Esophagus squamous epithelium (tissue), 5 donors: Measurements from ENCODE around the gene EEF1G. TPM values are rescaled to one million over a fixed set of nuclear protein-coding genes. Genes with fewer than 3 reads are reported as not detected.

Experiments used
- DNase-seq: peaks from one replicate; lab custom pipeline; 2025; lab: John Stamatoyannopoulos, UW
- H3K27ac ChIP-seq, 4 donors: fragments of 200-600 bp; sonication (generic); one replicate each; pipeline ENCODE4 v1.5.1; 2016 to 2019; ENCODE audit warnings: mild to moderate bottlenecking in 1 of 4
- H3K27me3 ChIP-seq, 4 donors: fragments of 200-600 bp; sonication (generic); 1 replicate in 3 of 4; 2 replicates in 1 of 4; pipeline versions ENCODE4 v1.5.1 to v1.6.0; 2017 to 2021; ENCODE audit warnings: antibody characterized with exemption in 1 of 4
- H3K36me3 ChIP-seq, 3 donors: fragments of 200-600 bp; sonication (generic); one replicate each; pipeline ENCODE4 v1.5.1; 2016 to 2019
- H3K4me1 ChIP-seq, 3 donors: fragments of 200-600 bp; sonication (generic); one replicate each; pipeline ENCODE4 v1.5.1; 2017 to 2019
- H3K4me3 ChIP-seq, 4 donors: fragments of 200-600 bp; sonication (generic); 1 replicate in 3 of 4; 2 replicates in 1 of 4; pipeline ENCODE4 v1.5.1; 2016 to 2019; ENCODE audit warnings: mild to moderate bottlenecking in 2 of 4, moderate library complexity in 1 of 4
- H3K9me3 ChIP-seq, 3 donors: fragments of 200-600 bp; sonication (generic); one replicate each; pipeline ENCODE4 v1.5.1; 2016 to 2019
- POLR2A ChIP-seq, 4 donors: fragments of 450-650 bp; IDR thresholded peaks; one replicate each; pipeline ENCODE4 v1.6.1; 2017; ENCODE audit warnings: antibody characterized with exemption in 4 of 4, mild to moderate bottlenecking in 4 of 4, moderate library complexity in 3 of 4
- WGBS, 2 donors: methylation state at CpG; one replicate each; pipeline ENCODE4 v1.1.5; 2018; 5-methylcytosine and 5-hydroxymethylcytosine counted together
- intact Hi-C: fragments of 100-400 bp; cut with DNase I; formaldehyde crosslinking; loops from one replicate; pipeline ENCODE4 v1.15.0; 2022
- total RNA-seq, 4 donors: library from RNA; depleted of rRNA; stranded (reverse); fragments of >200 nt; gene quantifications; one replicate each; pipeline ENCODE4 v1.1.0, GENCODE V29; 2016
- TF ChIP-seq, protein P1 (sequence below), 6 experiments: fragments of 450-650 bp in 4 of 6; fragments of 200-600 bp in 2 of 6; sonication (generic) in 2 of 6; IDR thresholded peaks; one replicate each; pipeline ENCODE4 v1.5.1; 2016 to 2019; ENCODE audit warnings: antibody characterized with exemption in 6 of 6, mild to moderate bottlenecking in 4 of 6, moderate library complexity in 4 of 6
- donor health status: DM: yes; HTN: yes; CAD: no.

Gene EEF1G
- total RNA-seq, 4 donors from 2014 or later: 1,144 to 2,095 (median 1,685) TPM

- no peaks in the 10 kb centered on the region for H3K9me3 ChIP-seq
- H3K27ac ChIP-seq: peak overlapping the region; percentile 99 to 100 (median 100)
- H3K4me3 ChIP-seq: peak overlapping the region; percentile 88 to 100 (median 98)
- TF ChIP-seq POLR2A (IDR thresholded peaks at IDR 0.05): peak in 1 of 4 donors; percentile 21
- TF ChIP-seq, protein P1, sequence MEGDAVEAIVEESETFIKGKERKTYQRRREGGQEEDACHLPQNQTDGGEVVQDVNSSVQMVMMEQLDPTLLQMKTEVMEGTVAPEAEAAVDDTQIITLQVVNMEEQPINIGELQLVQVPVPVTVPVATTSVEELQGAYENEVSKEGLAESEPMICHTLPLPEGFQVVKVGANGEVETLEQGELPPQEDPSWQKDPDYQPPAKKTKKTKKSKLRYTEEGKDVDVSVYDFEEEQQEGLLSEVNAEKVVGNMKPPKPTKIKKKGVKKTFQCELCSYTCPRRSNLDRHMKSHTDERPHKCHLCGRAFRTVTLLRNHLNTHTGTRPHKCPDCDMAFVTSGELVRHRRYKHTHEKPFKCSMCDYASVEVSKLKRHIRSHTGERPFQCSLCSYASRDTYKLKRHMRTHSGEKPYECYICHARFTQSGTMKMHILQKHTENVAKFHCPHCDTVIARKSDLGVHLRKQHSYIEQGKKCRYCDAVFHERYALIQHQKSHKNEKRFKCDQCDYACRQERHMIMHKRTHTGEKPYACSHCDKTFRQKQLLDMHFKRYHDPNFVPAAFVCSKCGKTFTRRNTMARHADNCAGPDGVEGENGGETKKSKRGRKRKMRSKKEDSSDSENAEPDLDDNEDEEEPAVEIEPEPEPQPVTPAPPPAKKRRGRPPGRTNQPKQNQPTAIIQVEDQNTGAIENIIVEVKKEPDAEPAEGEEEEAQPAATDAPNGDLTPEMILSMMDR (IDR thresholded peaks at IDR 0.05): no peak
- intact Hi-C loops: loop anchor here (2.0 kb wide), 1 partner anchor 115 kb away; no protein-coding TSS in a partner anchor
- H3K4me1 ChIP-seq: peaks cover 53 to 82% (median 64%) of the 10 kb centered on the region in 3 donors
- peaks cover 0 to 14% (median 0%) of the 10 kb centered on the region in 3 donors for H3K36me3 ChIP-seq
- WGBS, 2 donors: 11 to 26% methylated on average over 4 of the region's 6 CpGs
- no peaks in the 10 kb centered on the region for H3K27me3 ChIP-seq
- no peak for DNase-seq
These were observed 31.5 kb downstream of the EEF1G start for GRCh38 chr11:62542111-62542745.

- peaks cover 2 to 26% (median 7%) of the 10 kb centered on the region in 3 donors for H3K36me3 ChIP-seq
- intact Hi-C loops: no loop called here
- TF ChIP-seq, protein P1 (IDR thresholded peaks at IDR 0.05): no peak
- no peak for TF ChIP-seq POLR2A (IDR thresholded peaks at IDR 0.05)
- H3K4me3 ChIP-seq: peak overlapping the region; percentile 2 to 100 (median 98)
- WGBS, 2 donors: 5 to 13% methylated on average over 6 to 10 of the region's 16 CpGs
- H3K27me3 ChIP-seq: no peaks in the 10 kb centered on the region
- DNase-seq: no peak
- H3K4me1 ChIP-seq: peaks cover 64 to 89% (median 64%) of the 10 kb centered on the region in 3 donors
- H3K9me3 ChIP-seq: no peaks in the 10 kb centered on the region
- H3K27ac ChIP-seq: peak overlapping the region; percentile 99 to 100 (median 100)
These were observed 32.6 kb downstream of the EEF1G start for GRCh38 chr11:62540804-62541701.

GRCh38 chr11:62539238-62539925 lies 34.3 kb downstream of the EEF1G start:
- Histone ChIP-seq H3K36me3 (peaks cover 19 to 43% (median 23%) of the 10 kb centered on the region in 3 donors), H3K4me1 (peaks cover 64 to 98% (median 66%) of the 10 kb centered on the region in 3 donors), H3K9me3 (no peaks in the 10 kb centered on the region), H3K27me3 (no peaks in the 10 kb centered on the region), H3K27ac (peak overlapping the region; percentile 99 to 100 (median 100)), H3K4me3 (peak overlapping the region; percentile 2 to 100 (median 98))
- DNase-seq: no peak
- no peak for TF ChIP-seq POLR2A (IDR thresholded peaks at IDR 0.05)
- TF ChIP-seq, protein P1 (IDR thresholded peaks at IDR 0.05): no peak
- 4 to 22% methylated on average over 3 to 5 of the region's 13 CpGs for WGBS, 2 donors
- intact Hi-C loops: no loop called here

- peak overlapping the region; percentile 0 to 100 (median 98) for H3K4me3 ChIP-seq
- intact Hi-C loops: no loop called here
- peaks cover 26 to 50% (median 30%) of the 10 kb centered on the region in 3 donors for H3K36me3 ChIP-seq
- H3K4me1 ChIP-seq: peaks cover 62 to 91% (median 66%) of the 10 kb centered on the region in 3 donors
- H3K27me3 ChIP-seq: no peaks in the 10 kb centered on the region
- H3K9me3 ChIP-seq: no peaks in the 10 kb centered on the region
- WGBS, 2 donors: 27 to 33% methylated on average over 18 to 19 of the region's 19 CpGs
- no peak for DNase-seq
- TF ChIP-seq, protein P1 (IDR thresholded peaks at IDR 0.05): no peak
- no peak for TF ChIP-seq POLR2A (IDR thresholded peaks at IDR 0.05)
- peak overlapping the region; percentile 99 to 100 (median 100) for H3K27ac ChIP-seq
These were observed 35.0 kb downstream of the EEF1G start for GRCh38 chr11:62538470-62539237.
